Suprapubic skin (tissue), 4 donors: ENCODE results near the gene RUSF1. TPM values are rescaled to one million over a fixed set of nuclear protein-coding genes. Genes with fewer than 3 reads are reported as not detected.

Source experiments
- DNase-seq, 2 donors: peaks; one replicate each; pipeline ENCODE4 v3.0.0-alpha.2; 2019; ENCODE audit warnings: low spot score in 2 of 2
- H3K27ac ChIP-seq: fragments of 200-600 bp; sonication (generic); one replicate; pipeline ENCODE4 v1.5.1; 2019
- H3K27me3 ChIP-seq: fragments of 200-600 bp; sonication (generic); one replicate; pipeline ENCODE4 v1.5.1; 2019
- H3K36me3 ChIP-seq: fragments of 200-600 bp; sonication (generic); one replicate; pipeline ENCODE4 v1.5.1; 2019
- H3K4me1 ChIP-seq: fragments of 200-600 bp; sonication (generic); one replicate; pipeline ENCODE4 v1.5.1; 2019
- H3K4me3 ChIP-seq: fragments of 200-600 bp; sonication (generic); one replicate; pipeline ENCODE4 v1.5.1; 2019; ENCODE audit warnings: mild to moderate bottlenecking
- H3K9me3 ChIP-seq: fragments of 200-600 bp; sonication (generic); one replicate; pipeline ENCODE4 v1.5.1; 2019
- CTCF ChIP-seq, 2 donors: fragments of 200-600 bp in 1 of 2; fragments of 450-650 bp in 1 of 2; sonication (generic) in 1 of 2; IDR thresholded peaks; one replicate each; pipeline ENCODE4 v1.5.1; 2016 to 2019; ENCODE audit warnings: antibody characterized with exemption in 2 of 2, mild to moderate bottlenecking in 1 of 2, moderate library complexity in 1 of 2
- EP300 ChIP-seq: sonication (generic); formaldehyde crosslinking; IDR thresholded peaks from one replicate; pipeline ENCODE4 v1.6.1; 2017; ENCODE audit warnings: antibody characterized with exemption
- POLR2A ChIP-seq, 2 donors: fragments of 450-650 bp; IDR thresholded peaks; one replicate each; pipeline ENCODE4 v1.6.1; 2017; ENCODE audit warnings: antibody characterized with exemption in 2 of 2, mild to moderate bottlenecking in 2 of 2, moderate library complexity in 2 of 2
- POLR2AphosphoS5 ChIP-seq, 3 donors: sonication (generic); formaldehyde crosslinking; IDR thresholded peaks; one replicate each; pipeline ENCODE4 v1.6.1; 2017; ENCODE audit warnings: antibody characterized with exemption in 3 of 3
- WGBS: methylation state at CpG from one replicate; pipeline ENCODE4 v1.1.5; 2018; 5-methylcytosine and 5-hydroxymethylcytosine counted together
- total RNA-seq, 4 donors: library from RNA; depleted of rRNA; stranded (reverse); fragments of >200 nt; gene quantifications; one replicate each; pipeline ENCODE4 v1.1.0, GENCODE V29; 2016

RUSF1 gene
- total RNA-seq, 4 donors from 2014 or later: 44.6 to 109 (median 56.1) TPM

DNA sequence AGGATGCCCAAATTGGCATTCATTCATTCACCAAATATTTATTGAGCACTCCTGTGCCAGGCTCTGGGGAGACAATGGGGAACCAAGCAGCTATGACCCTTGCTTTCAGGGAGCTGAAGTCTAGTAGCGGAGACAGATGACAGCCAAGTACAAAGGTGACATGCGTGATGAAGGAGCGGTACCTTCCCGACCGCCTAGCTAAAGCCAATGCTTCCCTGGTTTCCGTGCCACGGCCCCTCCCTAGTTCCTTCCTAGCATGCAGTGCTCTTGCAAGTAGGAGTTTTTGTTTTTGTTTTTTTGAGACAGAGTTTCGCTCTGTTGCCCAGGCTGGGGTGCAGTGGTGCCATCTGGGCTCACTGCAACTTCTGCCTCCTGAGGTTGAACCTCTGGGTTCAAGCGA lies 28.4 kb downstream of the RUSF1 start:
- peaks cover 29% of the 10 kb centered on the region for H3K4me1 ChIP-seq
- DNase-seq: no peak
- 90% methylated on average over 9 of the region's 9 CpGs for WGBS
- no peaks in the 10 kb centered on the region for H3K9me3 ChIP-seq
- H3K4me3 ChIP-seq: no peak overlapping the region
- H3K27me3 ChIP-seq: no peaks in the 10 kb centered on the region
- no peak overlapping the region for H3K27ac ChIP-seq
- H3K36me3 ChIP-seq: peaks cover 31% of the 10 kb centered on the region
- TF ChIP-seq POLR2AphosphoS5 (IDR thresholded peaks at IDR 0.05) (no peak), POLR2A (IDR thresholded peaks at IDR 0.05) (no peak), CTCF (IDR thresholded peaks at IDR 0.05) (no peak), EP300 (no peak)

GRCh38 chr16:31478956-31479355 lies 29.2 kb downstream of the RUSF1 start:
- Histone ChIP-seq H3K9me3 (no peaks in the 10 kb centered on the region), H3K27ac (no peak overlapping the region), H3K36me3 (peaks cover 39% of the 10 kb centered on the region), H3K4me1 (peaks cover 32% of the 10 kb centered on the region), H3K27me3 (no peaks in the 10 kb centered on the region), H3K4me3 (no peak overlapping the region)
- no peak for TF ChIP-seq CTCF (IDR thresholded peaks at IDR 0.05)
- no peak for TF ChIP-seq POLR2A (IDR thresholded peaks at IDR 0.05)
- no peak for TF ChIP-seq EP300
- TF ChIP-seq POLR2AphosphoS5 (IDR thresholded peaks at IDR 0.05): no peak
- WGBS: 100% methylated on average over 2 of the region's 3 CpGs
- DNase-seq: no peak

- peak overlapping the region; percentile 19 for H3K27ac ChIP-seq
- peak overlapping the region; percentile 43 for H3K4me3 ChIP-seq
- DNase-seq: peak in 1 of 2 donors; percentile 78
- H3K27me3 ChIP-seq: no peaks in the 10 kb centered on the region
- peaks cover 41% of the 10 kb centered on the region for H3K36me3 ChIP-seq
- H3K4me1 ChIP-seq: peaks cover 42% of the 10 kb centered on the region
- WGBS: 63% methylated on average over 48 of the region's 67 CpGs
- TF ChIP-seq CTCF (IDR thresholded peaks at IDR 0.05) (no peak), POLR2AphosphoS5 (IDR thresholded peaks at IDR 0.05) (peak in 1 of 3 donors; percentile 41)
- H3K9me3 ChIP-seq: no peaks in the 10 kb centered on the region
Measured at GRCh38 chr16:31477220-31478216, 30.7 kb downstream of the RUSF1 start.

- WGBS: 35% methylated on average over 40 of the region's 68 CpGs
- DNase-seq: peak; percentile 88 to 91
- Histone ChIP-seq H3K4me1 (peaks cover 52% of the 10 kb centered on the region), H3K36me3 (peaks cover 41% of the 10 kb centered on the region), H3K4me3 (peak overlapping the region; percentile 43), H3K27me3 (no peaks in the 10 kb centered on the region), H3K27ac (peak overlapping the region; percentile 39), H3K9me3 (no peaks in the 10 kb centered on the region)
- no peak for TF ChIP-seq EP300
- no peak for TF ChIP-seq POLR2AphosphoS5 (IDR thresholded peaks at IDR 0.05)
- no peak for TF ChIP-seq POLR2A (IDR thresholded peaks at IDR 0.05)
- TF ChIP-seq CTCF (IDR thresholded peaks at IDR 0.05): no peak
Measured at GRCh38 chr16:31476303-31477219, 31.6 kb downstream of the RUSF1 start.
